HepG2 (cell line): ENCODE data around the gene FAM131A. TPM values are rescaled to one million over a fixed set of nuclear protein-coding genes. Genes with fewer than 3 reads are reported as not detected.

Experiments used
- ATAC-seq: fragments of 200-7000 bp; cut with Tn5 transposase; 3 replicates; pipeline ENCODE4 v1.9.1; 2020; ENCODE audit warnings: mild to moderate bottlenecking, moderate library complexity
- BruUV-seq: library from RNA; stranded (reverse); fragments of 400-500 nt; replicated peaks from 2 replicates; lab custom pipeline; 2021; lab: Mats Ljungman, UMichigan
- CTCF ChIA-PET: fragments of 300-600 bp; formaldehyde crosslinking; extraction: SDS; loops from one replicate; lab custom pipeline; 2021; ENCODE audit warnings: low total read pairs, inconsistent platforms, low intra/inter-chr PET ratio; lab: Yijun Ruan, JAX
- POLR2A ChIA-PET: fragments of 350-600 bp; sonication (Branson Sonifier 250); formaldehyde crosslinking; loops from one replicate; lab custom pipeline; 2020; ENCODE audit warnings: antibody characterized with exemption, inconsistent platforms; lab: Yijun Ruan, JAX
- DNase-seq: peaks from one replicate; pipeline ENCODE4 v3.0.0-alpha.2; 2015; ENCODE audit warnings: low spot score
- FAIRE-seq: peaks from 3 replicates; lab custom pipeline; 2011; peaks lifted over from hg19 to GRCh38; lab: Jason Lieb, UNC
- H2AFZ ChIP-seq: one replicate; pipeline ENCODE4 v1.6.1; 2011; ENCODE audit warnings: low read length, inconsistent platforms
- H3K27ac ChIP-seq: fragments of 300-600 bp; 3 replicates; pipeline ENCODE4 v1.8.0; 2011; ENCODE audit warnings: mixed run types, mild to moderate bottlenecking, mixed read lengths, low read length, inconsistent platforms; ENCODE audit not compliant: insufficient read depth; ENCODE audit errors: extremely low read length
- H3K27me3 ChIP-seq, 2 experiments: fragments of 200-600 bp in 1 of 2; 2 replicates in 1 of 2; 3 replicates in 1 of 2; pipeline versions ENCODE4 v1.6.0 to v1.8.0; 2011; ENCODE audit warnings: low read length in 2 of 2, mild to moderate bottlenecking in 2 of 2, moderate library complexity in 2 of 2, inconsistent platforms in 1 of 2; ENCODE audit not compliant: insufficient read depth in 2 of 2, control insufficient read depth in 1 of 2
- H3K36me3 ChIP-seq, 2 experiments: fragments of 200-600 bp in 1 of 2; replicated peaks in 1 of 2; 2 replicates in 1 of 2; 3 replicates in 1 of 2; pipeline versions ENCODE4 v1.5.1 to v1.8.0; 2011; ENCODE audit warnings: low read length in 2 of 2, inconsistent platforms in 1 of 2; ENCODE audit not compliant: insufficient read depth in 2 of 2, control insufficient read depth in 1 of 2
- H3K4me1 ChIP-seq: 2 replicates; pipeline ENCODE4 v1.5.1; 2012; ENCODE audit warnings: low read length, inconsistent platforms; ENCODE audit not compliant: insufficient read depth
- H3K4me2 ChIP-seq: 2 replicates; pipeline ENCODE4 v1.6.0; 2011; ENCODE audit warnings: low read depth, low read length, inconsistent platforms
- H3K4me3 ChIP-seq, 3 experiments: fragments of 200-600 bp in 1 of 3; sonication (generic), shearing (Covaris generic) in 1 of 3; replicated peaks in 1 of 3; 2 replicates each; pipeline ENCODE4 v1.5.1; 2011 to 2016; ENCODE audit warnings: low read length in 3 of 3, inconsistent platforms in 2 of 3, low read depth in 2 of 3, mild to moderate bottlenecking in 2 of 3, control low read depth in 1 of 3, mixed read lengths in 1 of 3; ENCODE audit not compliant: insufficient read depth in 1 of 3
- H3K79me2 ChIP-seq: one replicate; pipeline ENCODE4 v1.6.1; 2011; ENCODE audit warnings: low read length, inconsistent platforms; ENCODE audit not compliant: insufficient read depth
- H3K9ac ChIP-seq: 2 replicates; pipeline ENCODE4 v1.6.0; 2011; ENCODE audit warnings: mild to moderate bottlenecking, low read depth, low read length, inconsistent platforms; ENCODE audit not compliant: insufficient read depth
- H3K9me3 ChIP-seq: 2 replicates; pipeline ENCODE4 v1.5.1; 2012; ENCODE audit warnings: mild to moderate bottlenecking, low read length
- H4K20me1 ChIP-seq: 2 replicates; pipeline ENCODE4 v1.6.0; 2011; ENCODE audit warnings: inconsistent platforms, mild to moderate bottlenecking, low read length, moderate library complexity; ENCODE audit not compliant: insufficient read depth
- AGO2 ChIP-seq: fragments of 200-400 bp; formaldehyde crosslinking; optimal IDR thresholded peaks from 2 replicates; pipeline ENCODE3; 2017; ENCODE audit warnings: mild to moderate bottlenecking, low read depth, low read length, moderate library complexity
- BRF2 ChIP-seq: sonication (generic); formaldehyde crosslinking; IDR thresholded peaks from 2 replicates; pipeline ENCODE4 v1.8.1; 2022; ENCODE audit warnings: mild to moderate bottlenecking, missing genetic modification reagents
- MAFK ChIP-seq, 2 experiments: IDR thresholded peaks in 1 of 2; conservative IDR thresholded peaks in 1 of 2; 2 replicates each; pipeline ENCODE4 v1.6.1; 2011; ENCODE audit warnings: improper control_type of control experiment in 2 of 2, low read length in 2 of 2
- RBFOX2 ChIP-seq: fragments of 200-400 bp; formaldehyde crosslinking; IDR thresholded peaks from 2 replicates; pipeline ENCODE4 v1.6.1; 2017; ENCODE audit warnings: low read depth, mild to moderate bottlenecking, low read length
- ZNF256 ChIP-seq: sonication (generic); formaldehyde crosslinking; conservative IDR thresholded peaks from 2 replicates; pipeline ENCODE4 v1.4.0; 2020; ENCODE audit warnings: missing genetic modification reagents
- ZNF33A ChIP-seq: sonication (generic); formaldehyde crosslinking; IDR thresholded peaks from 2 replicates; pipeline ENCODE4 v1.5.1; 2020; ENCODE audit warnings: missing genetic modification reagents, mild to moderate bottlenecking, moderate library complexity, borderline replicate concordance
- ZNF678 ChIP-seq: sonication (generic); formaldehyde crosslinking; IDR thresholded peaks from 2 replicates; pipeline ENCODE4 v1.4.0; 2020; ENCODE audit warnings: mild to moderate bottlenecking, missing genetic modification reagents
- ZNF747 ChIP-seq: sonication (generic); formaldehyde crosslinking; IDR thresholded peaks from 2 replicates; pipeline ENCODE4 v1.8.1; 2023; ENCODE audit warnings: missing genetic modification reagents, mild to moderate bottlenecking, borderline replicate concordance
- ZNF784 ChIP-seq: sonication (generic); formaldehyde crosslinking; IDR thresholded peaks from 2 replicates; pipeline ENCODE4 v1.5.1; 2020; ENCODE audit warnings: missing genetic modification reagents, mild to moderate bottlenecking, borderline replicate concordance
- WGBS: methylation state at CpG from one replicate; pipeline ENCODE4 v1.1.6; 2017; ENCODE audit warnings: low lambda C conversion rate; 5-methylcytosine and 5-hydroxymethylcytosine counted together
- in situ Hi-C: cut with HindIII; loops from 2 replicates; pipeline ENCODE4 v1.10.0; 2017; ENCODE audit warnings: low pct_unique_long_range_greater_than_20kb; ENCODE audit not compliant: extremely low pct_ligation_motif_present
- intact Hi-C: fragments of 100-400 bp; cut with micrococcal nuclease; formaldehyde crosslinking; loops from one replicate; pipeline ENCODE4 v1.10.0; 2022; ENCODE audit not compliant: unreplicated experiment
- polyA plus RNA-seq, 8 experiments: library from polyadenylated mRNA; depleted of rRNA in 3 of 8; stranded (reverse) in 7 of 8; unstranded in 1 of 8; fragments of >200 nt; fragmentation: Illumina TruSeq in 4 of 8; extraction: Trizol in 4 of 8; gene quantifications; 2 replicates each; pipeline versions ENCODE4 v1.2.1 to v1.2.3, GENCODE V29; 2011 to 2016; ENCODE audit warnings: low read depth in 4 of 8, missing spikeins in 1 of 8, mixed read lengths in 1 of 8; ENCODE audit not compliant: insufficient read depth in 1 of 8
- total RNA-seq, 5 experiments: library from RNA; depleted of rRNA; stranded (reverse); fragments of >200 nt; fragmentation: Illumina TruSeq; extraction: Trizol; gene quantifications; 2 replicates each; pipeline ENCODE4 v1.2.3, GENCODE V29; 2016; ENCODE audit warnings: low read depth in 1 of 5

FAM131A gene
- total and polyA plus RNA-seq, 2 of the 13 experiments (the other 11 are each of a cell fraction or from before 2014, with no cell fraction given) = 9.2 to 9.3 TPM

DNA sequence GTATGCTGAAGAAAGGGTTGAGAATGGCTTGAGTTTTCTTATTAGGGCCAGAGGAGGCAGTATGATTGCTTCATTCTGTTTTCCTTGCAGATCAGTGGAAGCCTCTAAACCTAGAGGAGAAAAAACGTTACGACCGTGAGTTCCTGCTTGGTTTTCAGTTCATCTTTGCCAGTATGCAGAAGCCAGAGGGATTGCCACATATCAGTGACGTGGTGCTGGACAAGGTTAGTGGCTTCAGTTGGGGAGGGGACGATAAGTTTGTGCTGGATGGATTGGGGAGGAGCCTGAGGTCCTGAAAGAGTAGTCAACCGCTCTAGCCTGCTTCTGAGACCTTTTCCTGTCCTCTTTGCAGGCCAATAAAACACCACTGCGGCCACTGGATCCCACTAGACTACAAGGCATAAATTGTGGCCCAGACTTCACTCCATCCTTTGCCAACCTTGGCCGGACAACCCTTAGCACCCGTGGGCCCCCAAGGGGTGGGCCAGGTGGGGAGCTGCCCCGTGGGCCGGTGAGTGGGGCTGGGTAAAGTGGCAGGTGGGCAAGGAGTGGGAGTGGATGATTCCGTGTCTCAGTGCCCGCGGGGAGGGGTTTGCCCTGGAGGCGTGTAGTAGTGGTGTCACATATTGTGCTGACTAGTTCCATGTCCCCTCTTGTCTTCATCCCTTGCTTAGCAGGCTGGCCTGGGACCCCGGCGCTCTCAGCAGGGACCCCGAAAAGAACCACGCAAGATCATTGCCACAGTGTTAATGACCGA lies 14.5 kb upstream of the FAM131A start:
- Histone ChIP-seq H4K20me1 (peaks cover 21% of the 10 kb centered on the region), H3K4me1 (peaks cover 19% of the 10 kb centered on the region), H3K27ac (no peak overlapping the region), H3K9me3 (no peaks in the 10 kb centered on the region), H3K4me2 (no peak overlapping the region), H2AFZ (no peak overlapping the region), H3K27me3 (no peaks in the 10 kb centered on the region), H3K36me3 (peaks cover 62 to 95% of the 10 kb centered on the region in 2 experiments), H3K9ac (no peak overlapping the region), H3K79me2 (peaks cover 26% of the 10 kb centered on the region), H3K4me3 (no peak overlapping the region)
- ATAC-seq (no peak), FAIRE-seq (no peak), DNase-seq (no peak)
- intact Hi-C loops = no loop called here
- CTCF ChIA-PET = no interaction called here
- TF ChIP-seq ZNF256 (CRISPR knock-in tag) (no peak), ZNF33A (CRISPR knock-in tag) (no peak), MAFK (conservative IDR thresholded peaks at IDR 0.05 in 1 of 2, IDR thresholded peaks at IDR 0.05 in 1 of 2; ENCODE audit: low read length in 2 of 2) (no peak), ZNF678 (no peak), RBFOX2 (peak; percentile 62; the same call in 1 of the 2 replicates), ZNF784 (no peak), BRF2 (CRISPR knock-in tag) (no peak), ZNF747 (CRISPR knock-in tag) (no peak), AGO2 (peak; percentile 89)
- in situ Hi-C loops = no loop called here
- BruUV-seq = TSS peak; percentile 31
- POLR2A ChIA-PET = interaction anchor here (1.4 kb wide), 1 partner anchor 22 kb away, joined by 3 read pairs; no protein-coding TSS in a partner anchor
- WGBS = 96% methylated on average over 19 of the region's 20 CpGs
